ENCODE results near the gene OR10W1.

The OR10W1 gene, protein sequence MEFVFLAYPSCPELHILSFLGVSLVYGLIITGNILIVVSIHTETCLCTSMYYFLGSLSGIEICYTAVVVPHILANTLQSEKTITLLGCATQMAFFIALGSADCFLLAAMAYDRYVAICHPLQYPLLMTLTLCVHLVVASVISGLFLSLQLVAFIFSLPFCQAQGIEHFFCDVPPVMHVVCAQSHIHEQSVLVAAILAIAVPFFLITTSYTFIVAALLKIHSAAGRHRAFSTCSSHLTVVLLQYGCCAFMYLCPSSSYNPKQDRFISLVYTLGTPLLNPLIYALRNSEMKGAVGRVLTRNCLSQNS

GRCh38 chr11:58268142-58268541, at the start of gene OR10W1:
OR10W1 (minus strand) TSS chr11:58268260; CDS start chr11:58267858, 402 bp downstream.
- no peak for DNase-seq

- DNase-seq = no peak
These were observed 48.1 kb upstream of the OR10W1 start for GRCh38 chr11:58316142-58316541.

- DNase-seq = no peak
These were observed 33.5 kb upstream of the OR10W1 start for GRCh38 chr11:58301576-58301975.

- no peak for DNase-seq
These were observed 24.0 kb upstream of the OR10W1 start for GRCh38 chr11:58292017-58292416.

DNA sequence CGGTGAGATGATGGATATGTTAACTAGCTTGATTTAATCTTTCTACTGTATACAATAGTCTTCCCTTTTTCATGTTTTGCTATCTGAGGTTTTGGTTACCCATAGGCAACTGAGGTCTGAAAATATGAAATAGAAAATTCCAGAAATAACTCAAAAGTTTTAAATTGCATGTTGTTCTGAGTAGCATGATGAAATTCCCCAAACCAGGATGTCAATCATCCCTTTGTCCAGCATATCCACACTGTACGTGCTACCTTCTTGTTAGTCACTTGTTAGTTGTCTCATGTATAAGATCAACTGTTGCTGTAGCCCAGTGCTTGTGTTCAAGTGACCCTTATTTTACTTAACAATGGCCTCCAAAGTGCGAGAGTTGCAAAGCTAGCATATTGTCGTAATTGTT, 21.2 kb upstream of the OR10W1 start:
- DNase-seq = no peak

- DNase-seq = no peak
These were observed 18.2 kb upstream of the OR10W1 start for GRCh38 chr11:58286249-58286648.

- no peak for DNase-seq
These were observed 17.5 kb upstream of the OR10W1 start for GRCh38 chr11:58285483-58286040.

DNA sequence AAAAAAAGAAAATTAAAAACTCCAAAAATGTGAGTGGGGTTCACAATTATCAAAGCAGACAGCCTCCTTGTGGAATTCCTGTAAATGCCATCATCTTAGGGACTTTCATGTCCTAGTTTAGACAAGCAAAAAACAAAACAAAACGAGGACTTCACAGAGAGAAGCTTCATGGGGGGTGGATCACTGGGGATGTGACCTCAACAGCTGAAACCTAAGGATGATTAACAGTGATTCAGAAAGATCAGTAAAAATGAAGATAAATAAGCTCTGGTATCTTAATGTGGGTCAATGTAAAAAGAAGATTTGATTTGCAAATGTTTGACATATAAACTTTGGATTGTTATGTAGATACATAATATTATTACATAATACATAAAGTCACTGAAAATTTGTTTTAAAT, 8.1 kb upstream of the OR10W1 start:
- DNase-seq = no peak

GRCh38 chr11:58275002-58275401, 6.9 kb upstream of the OR10W1 start:
- DNase-seq = no peak

- DNase-seq = no peak
These were observed 8.1 kb downstream of the OR10W1 start for GRCh38 chr11:58259983-58260382.

DNA sequence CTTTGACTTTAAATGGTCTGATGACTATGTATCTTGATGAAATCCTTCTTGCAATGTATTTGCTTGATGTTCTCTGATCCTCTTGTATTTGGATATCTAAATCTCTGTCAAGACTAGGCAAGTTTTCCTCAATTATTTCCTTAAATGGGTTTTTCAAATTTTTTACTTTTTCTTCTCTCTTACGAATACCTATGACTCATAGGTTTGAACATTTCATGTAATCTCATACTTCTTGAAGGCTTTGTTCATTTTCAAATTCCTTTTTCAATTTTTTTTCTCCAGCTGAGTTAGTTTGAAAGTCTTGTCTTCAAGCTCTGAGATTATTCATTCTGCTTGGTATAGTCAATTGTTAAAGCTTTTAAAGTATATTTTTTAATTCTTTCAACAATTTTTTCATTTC, 13.1 kb downstream of the OR10W1 start:
- no peak for DNase-seq

DNA sequence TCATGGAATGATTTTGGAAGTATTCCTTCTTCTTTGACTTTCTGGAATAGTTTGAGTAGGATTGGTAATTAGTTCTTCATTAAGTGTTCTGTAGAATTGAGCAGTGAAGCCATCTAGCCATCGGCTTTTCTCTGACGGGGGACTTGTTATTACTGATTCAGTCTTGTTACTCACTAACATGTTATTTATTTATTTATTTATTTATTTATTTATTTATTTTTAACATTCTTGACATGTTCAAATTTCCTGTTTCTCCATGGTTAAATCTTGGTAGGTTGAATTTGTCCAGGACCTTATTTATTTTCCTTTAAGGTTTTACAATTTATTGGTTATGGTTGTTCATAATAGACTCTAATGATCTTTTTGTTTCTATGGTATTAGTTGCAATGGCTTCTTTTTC, 24.1 kb downstream of the OR10W1 start:
- DNase-seq = no peak

DNA sequence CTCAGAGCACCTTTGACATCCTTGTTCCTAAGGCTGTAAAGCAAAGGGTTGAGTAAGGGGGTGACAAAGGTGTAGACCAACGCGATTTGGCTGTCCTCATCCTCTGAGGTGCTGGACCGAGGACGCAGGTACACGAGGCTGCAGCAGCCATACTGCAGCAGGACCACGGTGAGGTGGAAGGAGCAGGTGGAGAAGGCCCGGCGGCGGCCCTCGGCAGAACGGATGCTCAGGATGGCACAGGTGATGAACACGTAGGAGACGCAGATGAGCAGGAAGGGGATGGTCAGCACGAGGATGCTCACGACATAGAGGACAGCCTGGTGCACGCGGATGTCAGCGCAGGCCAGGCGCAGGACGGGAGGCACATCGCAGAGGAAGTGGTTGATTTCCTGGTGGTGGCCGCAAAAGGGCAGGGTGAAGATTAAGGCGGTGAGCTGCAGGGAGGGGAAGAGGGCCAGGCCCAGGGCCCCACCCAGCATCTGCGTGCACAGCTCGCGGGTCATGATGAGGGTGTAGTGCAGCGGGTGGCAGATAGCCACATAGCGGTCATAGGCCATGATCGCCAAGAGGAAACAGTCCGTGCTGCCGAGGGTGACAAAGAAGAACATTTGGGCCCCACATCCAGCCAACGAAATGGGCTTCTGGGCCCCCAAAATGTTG, 40.0 kb downstream of the OR10W1 start:
- no peak for DNase-seq

GRCh38 chr11:58222721-58223120, 45.3 kb downstream of the OR10W1 start:
- no peak for DNase-seq

Measured in NCI-H146 (cell line).